ENCODE data around the gene LDAH. TPM values are rescaled to one million over a fixed set of nuclear protein-coding genes. Genes with fewer than 3 reads are reported as not detected.

The LDAH gene
- polyA plus RNA-seq, 1 donor from 2014 or later: 15.4 TPM

DNA sequence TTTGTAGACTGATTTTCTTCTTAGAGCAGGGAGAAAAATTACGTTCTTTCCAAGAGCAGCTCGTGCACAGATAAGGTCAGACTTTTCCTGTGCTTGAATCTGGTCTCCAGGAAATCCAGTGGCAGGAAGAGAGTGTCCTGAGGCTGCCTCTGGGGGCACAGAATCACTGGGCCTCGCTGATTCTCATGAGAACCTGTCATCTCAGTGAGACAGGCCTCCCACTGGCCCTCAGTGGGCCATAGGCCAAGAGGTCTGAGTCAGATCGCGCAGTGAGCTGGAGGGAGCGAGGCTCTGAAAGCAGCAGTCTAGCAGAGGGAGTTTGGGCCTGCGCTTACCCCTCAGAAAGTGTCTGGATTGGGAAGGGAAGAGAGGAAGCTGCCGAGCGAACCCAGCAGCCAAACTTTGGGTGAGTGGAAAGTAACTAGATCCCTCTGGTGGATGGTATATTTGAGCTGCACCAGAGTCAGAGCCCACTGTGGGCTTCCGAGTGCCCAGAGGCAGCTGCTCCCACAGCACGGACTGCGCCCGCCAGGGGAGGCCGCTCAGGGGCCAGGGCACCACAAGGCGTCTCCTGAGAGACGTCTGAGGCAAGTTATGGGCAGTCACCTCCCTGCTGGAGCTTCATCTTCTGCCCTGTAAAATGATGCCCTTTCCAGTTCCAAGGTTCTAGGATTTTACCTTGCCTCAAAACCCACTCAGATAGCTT is 147.8 kb downstream of the LDAH start:
- Mint-ChIP-seq H3K27ac (peak overlapping the region; percentile 32 to 97 (median 85)), H3K4me3 (peak overlapping the region in 3 of 4 donors; percentile 64 to 96 (median 67)), H3K27me3 (peaks cover 20% of the 10 kb centered on the region), H3K36me3 (peaks cover 1% of the 10 kb centered on the region), H3K4me1 (peaks cover 31 to 51% (median 44%) of the 10 kb centered on the region in 3 donors), H3K9me3 (no peaks in the 10 kb centered on the region)

DNA sequence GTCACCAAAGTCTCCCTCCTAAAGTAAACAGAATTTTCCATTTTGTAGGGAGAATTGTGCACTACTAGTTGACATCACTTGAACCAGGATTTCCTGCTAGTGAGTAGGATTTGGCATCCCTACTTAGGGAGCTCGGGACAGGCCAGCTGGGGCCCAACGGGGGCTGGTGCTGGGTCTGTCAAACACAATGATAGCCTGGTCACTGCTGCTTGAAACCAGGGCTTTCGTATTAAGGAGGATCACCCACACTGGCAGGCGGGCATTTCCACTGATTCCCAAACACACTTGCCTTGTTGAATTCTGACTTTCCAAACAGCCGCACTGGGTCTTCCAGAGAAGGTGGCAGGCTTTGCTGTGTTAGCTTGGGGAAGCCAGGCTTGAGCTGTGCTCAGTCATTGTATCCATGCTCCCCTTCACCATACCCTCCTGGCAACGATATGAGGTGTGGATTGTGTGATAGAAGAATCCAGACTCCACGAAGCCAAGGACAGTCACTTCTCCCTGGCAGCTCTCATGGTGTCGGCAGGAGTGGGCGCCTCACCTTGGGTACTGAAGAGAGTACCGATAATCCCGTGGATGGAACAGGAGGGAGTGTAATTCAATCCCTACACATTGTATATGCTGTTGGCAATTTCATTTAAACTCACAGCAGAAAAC is 148.5 kb downstream of the LDAH start:
- peaks cover 31 to 54% (median 45%) of the 10 kb centered on the region in 3 donors for H3K4me1 Mint-ChIP-seq
- H3K27me3 Mint-ChIP-seq: peaks cover 24% of the 10 kb centered on the region
- peak overlapping the region in 1 of 3 donors; percentile 32 for H3K27ac Mint-ChIP-seq
- H3K4me3 Mint-ChIP-seq: peak overlapping the region in 1 of 4 donors; percentile 91
- no peaks in the 10 kb centered on the region for H3K9me3 Mint-ChIP-seq
- peaks cover 1% of the 10 kb centered on the region for H3K36me3 Mint-ChIP-seq

DNA sequence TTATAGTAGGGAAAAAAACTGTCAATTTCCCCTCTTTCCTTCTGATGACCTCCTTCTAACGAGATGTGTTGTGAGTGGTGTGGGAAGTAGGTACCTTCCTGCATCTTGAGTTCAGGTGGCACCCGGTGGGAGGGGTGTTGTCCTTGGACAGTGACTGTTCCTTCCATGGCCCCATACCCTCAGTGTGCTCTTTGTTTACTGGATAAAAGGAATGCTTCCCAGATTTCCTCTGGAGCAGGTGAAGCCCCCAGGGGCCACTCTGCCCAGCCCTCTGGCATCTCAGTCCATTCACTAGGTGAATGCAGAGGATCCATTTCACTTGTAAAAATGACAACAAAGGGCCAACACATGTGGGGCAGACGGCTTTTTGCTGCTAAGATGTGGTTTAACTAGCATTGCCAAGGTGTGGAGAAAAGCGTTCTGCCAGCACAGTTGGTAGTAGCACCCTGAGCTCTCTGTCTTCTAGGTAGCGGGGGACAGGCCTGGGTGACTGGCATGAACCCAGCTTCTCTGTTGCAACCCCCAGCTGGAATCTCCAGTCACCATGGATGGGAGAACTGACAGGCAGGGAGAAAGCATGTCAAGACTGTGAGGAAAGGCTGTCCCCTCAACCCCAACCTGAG is 149.1 kb downstream of the LDAH start:
- H3K4me3 Mint-ChIP-seq: peak overlapping the region in 1 of 4 donors; percentile 83
- H3K9me3 Mint-ChIP-seq: no peaks in the 10 kb centered on the region
- peaks cover 1% of the 10 kb centered on the region for H3K36me3 Mint-ChIP-seq
- H3K27ac Mint-ChIP-seq: peak overlapping the region in 1 of 3 donors; percentile 16
- peaks cover 36 to 53% (median 42%) of the 10 kb centered on the region in 3 donors for H3K4me1 Mint-ChIP-seq
- peaks cover 30% of the 10 kb centered on the region for H3K27me3 Mint-ChIP-seq

DNA sequence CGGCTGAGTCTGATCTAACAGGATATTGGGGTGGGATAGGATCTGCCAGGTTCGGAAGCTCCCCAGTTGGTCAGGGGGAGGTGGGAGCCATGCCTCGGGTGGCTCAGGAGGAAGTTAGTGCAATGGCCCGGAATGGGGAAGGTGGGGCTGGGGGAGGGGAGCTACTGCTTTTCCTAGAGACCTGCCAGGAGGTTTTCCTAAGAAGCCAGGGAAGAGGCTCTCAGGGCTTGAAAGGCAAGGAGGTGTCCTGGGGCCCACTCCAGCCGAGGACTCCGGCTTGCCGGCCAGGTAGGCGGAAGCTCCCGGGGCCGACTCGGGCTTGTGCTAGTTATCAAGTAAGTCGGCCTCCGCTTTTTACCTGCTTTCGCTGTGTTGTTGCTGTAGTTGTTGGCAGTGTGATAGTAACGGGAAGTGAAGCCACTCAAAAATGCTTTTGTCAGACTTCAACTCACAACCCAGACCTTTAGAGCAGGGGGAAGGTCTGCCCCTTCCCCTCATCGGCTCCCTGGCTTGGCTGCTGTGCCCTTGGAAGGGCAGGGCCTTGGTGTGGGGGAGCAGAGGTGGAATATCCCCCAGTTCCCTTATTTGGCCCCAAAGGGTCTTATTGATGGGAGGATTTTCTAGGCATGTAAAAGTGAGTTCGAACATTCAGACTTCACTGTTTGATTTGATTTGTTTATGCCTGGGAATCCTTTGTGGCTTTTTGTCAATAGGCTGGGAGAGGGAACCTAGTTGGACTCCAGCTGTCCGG is 150.5 kb downstream of the LDAH start:
- H3K27me3 Mint-ChIP-seq: peaks cover 40% of the 10 kb centered on the region
- H3K36me3 Mint-ChIP-seq: peaks cover 1% of the 10 kb centered on the region
- peak overlapping the region; percentile 57 to 92 (median 88) for H3K27ac Mint-ChIP-seq
- no peaks in the 10 kb centered on the region for H3K9me3 Mint-ChIP-seq
- peak overlapping the region; percentile 69 to 88 (median 86) for H3K4me3 Mint-ChIP-seq
- peaks cover 38 to 52% (median 42%) of the 10 kb centered on the region in 3 donors for H3K4me1 Mint-ChIP-seq

DNA sequence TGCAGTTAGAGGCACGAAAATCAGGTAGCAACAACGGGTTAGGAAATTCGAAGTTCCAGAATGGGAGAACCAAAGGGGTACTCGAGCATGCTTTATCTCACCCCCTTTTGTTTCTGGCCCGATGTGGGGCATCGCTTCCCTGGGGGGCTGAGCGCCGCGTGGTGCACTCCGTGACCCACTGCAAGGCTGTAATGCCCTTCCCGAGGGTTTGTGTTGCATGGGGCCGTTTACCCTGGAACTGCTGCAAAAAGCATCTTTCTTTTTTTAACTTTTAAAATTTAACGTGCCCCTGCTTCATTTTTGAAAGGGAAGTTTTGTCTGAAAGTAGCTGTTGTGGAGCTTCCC is 151.2 kb downstream of the LDAH start:
- H3K4me1 Mint-ChIP-seq: peaks cover 31 to 47% (median 37%) of the 10 kb centered on the region in 3 donors
- no peaks in the 10 kb centered on the region for H3K9me3 Mint-ChIP-seq
- peak overlapping the region in 2 of 4 donors; percentile 12 to 86 for H3K4me3 Mint-ChIP-seq
- H3K27ac Mint-ChIP-seq: peak overlapping the region; percentile 57 to 92 (median 88)
- H3K27me3 Mint-ChIP-seq: peaks cover 40% of the 10 kb centered on the region
- H3K36me3 Mint-ChIP-seq: peaks cover 1% of the 10 kb centered on the region

DNA sequence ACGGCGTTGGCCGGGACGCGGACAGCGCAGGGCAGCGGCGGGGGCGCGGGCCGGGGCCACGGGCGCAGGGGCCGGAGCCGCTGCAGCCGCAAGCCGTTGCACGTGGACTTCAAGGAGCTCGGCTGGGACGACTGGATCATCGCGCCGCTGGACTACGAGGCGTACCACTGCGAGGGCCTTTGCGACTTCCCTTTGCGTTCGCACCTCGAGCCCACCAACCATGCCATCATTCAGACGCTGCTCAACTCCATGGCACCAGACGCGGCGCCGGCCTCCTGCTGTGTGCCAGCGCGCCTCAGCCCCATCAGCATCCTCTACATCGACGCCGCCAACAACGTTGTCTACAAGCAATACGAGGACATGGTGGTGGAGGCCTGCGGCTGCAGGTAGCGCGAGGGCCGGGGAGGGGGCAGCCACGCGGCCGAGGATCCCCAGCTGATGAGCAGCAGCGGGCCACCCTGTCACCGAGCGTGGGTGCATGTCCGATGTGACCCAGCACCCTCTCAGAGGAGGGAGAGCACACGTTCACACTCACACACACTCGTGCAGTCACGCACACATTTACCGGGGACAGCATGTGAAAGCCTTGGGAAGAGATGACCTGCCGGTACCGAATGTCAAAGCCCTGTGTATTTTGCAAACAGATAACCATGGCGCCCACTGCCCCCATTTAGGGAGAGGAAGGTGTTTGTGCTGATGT is 151.7 kb downstream of the LDAH start:
- peak overlapping the region in 3 of 4 donors; percentile 1 to 55 (median 45) for H3K4me3 Mint-ChIP-seq
- H3K36me3 Mint-ChIP-seq: peaks cover 1% of the 10 kb centered on the region
- H3K4me1 Mint-ChIP-seq: peaks cover 28 to 43% (median 34%) of the 10 kb centered on the region in 3 donors
- H3K9me3 Mint-ChIP-seq: no peaks in the 10 kb centered on the region
- H3K27me3 Mint-ChIP-seq: peaks cover 43% of the 10 kb centered on the region
- H3K27ac Mint-ChIP-seq: peak overlapping the region in 2 of 3 donors; percentile 53 to 92

DNA sequence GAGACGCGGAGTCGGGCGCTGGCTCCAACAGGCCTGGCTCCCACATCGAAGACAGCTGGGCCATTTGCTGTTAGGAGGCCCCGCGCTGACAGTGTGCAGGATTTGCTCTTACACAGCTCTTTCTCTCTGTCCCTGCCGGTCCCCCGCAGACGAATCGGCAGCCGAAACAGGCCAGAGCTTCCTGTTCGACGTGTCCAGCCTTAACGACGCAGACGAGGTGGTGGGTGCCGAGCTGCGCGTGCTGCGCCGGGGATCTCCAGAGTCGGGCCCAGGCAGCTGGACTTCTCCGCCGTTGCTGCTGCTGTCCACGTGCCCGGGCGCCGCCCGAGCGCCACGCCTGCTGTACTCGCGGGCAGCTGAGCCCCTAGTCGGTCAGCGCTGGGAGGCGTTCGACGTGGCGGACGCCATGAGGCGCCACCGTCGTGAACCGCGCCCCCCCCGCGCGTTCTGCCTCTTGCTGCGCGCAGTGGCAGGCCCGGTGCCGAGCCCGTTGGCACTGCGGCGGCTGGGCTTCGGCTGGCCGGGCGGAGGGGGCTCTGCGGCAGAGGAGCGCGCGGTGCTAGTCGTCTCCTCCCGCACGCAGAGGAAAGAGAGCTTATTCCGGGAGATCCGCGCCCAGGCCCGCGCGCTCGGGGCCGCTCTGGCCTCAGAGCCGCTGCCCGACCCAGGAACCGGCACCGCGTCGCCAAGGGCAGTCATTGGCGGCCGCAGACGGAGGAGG is 152.4 kb downstream of the LDAH start:
- no peak overlapping the region for H3K27ac Mint-ChIP-seq

DNA sequence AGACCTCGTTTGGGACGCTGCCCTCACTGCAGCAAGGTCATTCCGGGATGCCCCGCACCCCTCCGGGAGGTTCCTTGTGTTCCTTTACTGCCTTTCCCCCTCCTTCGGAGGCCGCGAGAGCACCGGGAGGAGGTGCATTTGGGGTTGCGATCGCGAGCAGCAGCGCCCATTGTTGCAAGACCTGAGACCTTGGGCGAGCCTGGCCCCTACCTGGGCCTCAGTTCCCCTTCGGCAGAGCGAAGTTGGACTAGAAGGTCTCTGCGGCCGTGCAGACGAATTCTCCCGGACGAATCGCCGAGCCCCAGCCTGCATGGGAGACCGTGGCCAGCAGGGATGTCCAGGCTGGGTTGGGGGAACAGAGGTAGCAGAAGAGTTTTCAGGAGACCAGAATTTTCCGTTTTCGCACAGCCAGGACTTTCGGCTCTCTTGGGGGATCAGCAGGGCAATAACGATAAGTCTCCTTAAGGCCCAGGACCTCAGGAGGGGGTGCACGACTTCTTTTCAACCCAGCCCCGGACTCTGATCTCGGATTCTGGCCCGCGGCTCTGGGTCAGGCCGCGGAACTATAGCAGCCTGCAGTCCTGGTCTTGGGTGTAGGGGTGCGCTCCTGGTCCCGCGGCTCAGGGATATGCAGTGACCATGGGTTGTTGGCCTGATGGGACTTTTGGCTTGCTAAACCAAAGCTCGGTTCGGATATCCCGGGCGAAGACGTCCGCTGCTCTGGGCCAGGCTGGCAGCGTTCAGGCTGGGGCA is 153.2 kb downstream of the LDAH start:
- peaks cover 50% of the 10 kb centered on the region for H3K27me3 Mint-ChIP-seq

More for the DNA sequence above, 152.4 kb downstream of the LDAH start:
- Mint-ChIP-seq H3K36me3 (peaks cover 1% of the 10 kb centered on the region), H3K27me3 (peaks cover 48% of the 10 kb centered on the region), H3K4me3 (peak overlapping the region in 2 of 4 donors; percentile 12 to 81), H3K4me1 (peaks cover 25 to 38% (median 27%) of the 10 kb centered on the region in 3 donors), H3K9me3 (no peaks in the 10 kb centered on the region)

DNA sequence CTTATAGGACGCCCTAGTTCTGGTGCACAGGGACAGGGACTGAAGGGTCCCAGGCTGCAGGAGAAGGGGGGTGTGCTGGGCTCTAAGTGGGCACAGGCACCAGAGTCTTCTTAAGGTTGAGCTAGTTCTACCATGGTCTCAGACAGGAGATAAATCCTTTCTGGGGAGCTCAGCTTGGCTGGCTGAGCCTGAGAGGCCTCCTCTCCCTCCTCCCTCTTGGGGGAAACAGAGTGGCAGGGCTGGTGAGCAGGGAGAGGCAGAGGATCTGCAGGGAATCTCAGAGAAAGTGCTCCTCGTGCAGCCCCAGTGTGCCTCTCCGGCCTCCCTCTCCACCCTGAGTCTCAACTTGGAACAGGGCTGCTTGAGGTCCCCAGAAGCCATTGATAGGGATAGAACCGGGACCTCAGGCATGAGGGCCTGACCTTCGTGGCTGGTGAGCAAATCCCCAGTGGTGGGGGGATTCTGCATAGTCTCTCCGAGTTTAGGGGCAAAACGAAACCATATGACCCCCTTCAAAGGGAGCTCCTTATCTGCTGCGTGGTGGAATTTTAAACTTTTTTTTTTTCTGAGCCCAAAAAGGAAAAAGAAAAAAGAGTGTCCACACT is 153.9 kb downstream of the LDAH start:
- Mint-ChIP-seq H3K27me3 (peaks cover 48% of the 10 kb centered on the region), H3K4me1 (peaks cover 20 to 34% (median 29%) of the 10 kb centered on the region in 3 donors), H3K27ac (peak overlapping the region; percentile 16 to 88 (median 28))

More for the DNA sequence above, 153.2 kb downstream of the LDAH start:
- Mint-ChIP-seq H3K27ac (peak overlapping the region in 2 of 3 donors; percentile 28 to 71), H3K36me3 (peaks cover 1% of the 10 kb centered on the region), H3K9me3 (no peaks in the 10 kb centered on the region), H3K4me3 (peak overlapping the region; percentile 12 to 90 (median 69)), H3K4me1 (peaks cover 20 to 34% (median 25%) of the 10 kb centered on the region in 3 donors)

DNA sequence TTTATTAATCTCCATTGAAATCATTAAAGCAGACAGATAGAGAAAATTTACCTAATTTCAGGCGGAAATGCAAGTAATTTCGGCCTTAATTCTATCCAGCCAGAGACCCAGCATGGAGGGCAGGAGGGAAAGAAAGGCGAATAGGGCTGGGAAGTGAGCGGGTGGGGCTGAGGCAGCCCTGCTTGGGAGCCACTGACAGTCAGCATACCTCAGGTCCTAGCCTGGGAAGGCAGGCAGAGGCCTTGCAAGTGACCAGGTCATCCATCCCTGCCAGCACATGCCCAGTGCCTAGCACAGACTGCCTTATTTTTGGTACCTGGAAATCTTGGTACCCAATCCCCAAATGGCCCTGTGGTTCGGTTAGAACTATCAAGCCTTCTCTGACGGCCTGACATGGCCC is 154.4 kb downstream of the LDAH start:
- Mint-ChIP-seq H3K9me3 (no peaks in the 10 kb centered on the region), H3K36me3 (peaks cover 1% of the 10 kb centered on the region), H3K4me3 (peak overlapping the region; percentile 81 to 91 (median 86)), H3K27me3 (peaks cover 46% of the 10 kb centered on the region), H3K4me1 (peaks cover 24 to 35% (median 29%) of the 10 kb centered on the region in 3 donors), H3K27ac (peak overlapping the region in 2 of 3 donors; percentile 67 to 88)

More for the DNA sequence above, 153.9 kb downstream of the LDAH start:
- Mint-ChIP-seq H3K9me3 (no peaks in the 10 kb centered on the region), H3K36me3 (peaks cover 1% of the 10 kb centered on the region), H3K4me3 (peak overlapping the region; percentile 16 to 90 (median 83))

DNA sequence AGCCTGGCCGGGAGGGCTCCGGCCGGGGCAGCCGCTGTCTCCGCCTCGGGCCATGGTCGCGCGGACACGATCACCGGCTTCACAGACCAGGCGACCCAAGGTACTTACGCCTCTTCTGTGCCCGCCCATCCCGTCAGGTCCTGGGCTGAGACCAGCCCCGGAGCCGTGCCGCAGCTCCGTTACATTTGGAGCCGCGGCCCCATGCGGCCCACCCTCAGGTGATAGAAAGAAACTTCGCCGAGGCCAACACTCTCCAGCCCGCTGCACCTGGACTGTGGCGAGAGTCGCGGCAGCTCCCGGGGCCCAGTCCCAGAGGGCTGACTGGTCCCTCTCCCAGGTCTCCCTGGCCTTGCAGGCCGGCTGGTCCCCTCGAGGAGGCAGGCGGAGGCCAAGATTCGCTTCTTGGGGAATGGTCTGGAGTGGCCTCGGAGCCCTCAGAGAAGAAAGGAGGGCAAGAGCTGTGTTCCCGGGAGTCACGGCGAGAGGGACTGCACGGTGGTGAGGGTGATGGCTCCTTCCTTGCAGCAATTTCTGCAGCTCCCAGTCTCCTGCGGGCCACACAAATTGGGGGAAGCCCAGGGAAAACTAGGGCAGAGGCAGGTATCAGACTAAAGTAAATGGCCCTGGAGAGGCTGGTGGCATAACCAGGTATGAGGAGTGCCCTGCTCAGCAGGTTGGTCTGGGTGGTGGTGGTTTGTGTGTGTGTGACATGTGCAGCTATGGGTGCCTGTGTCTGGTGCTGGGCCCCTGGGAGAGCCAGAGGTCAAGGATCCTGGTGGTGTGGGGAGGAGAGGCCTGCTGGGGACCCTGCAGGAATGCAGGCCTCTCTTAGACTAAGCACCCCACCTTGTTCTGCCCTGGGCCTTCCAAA is 155.1 kb downstream of the LDAH start:
- Mint-ChIP-seq H3K4me1 (peaks cover 26 to 34% (median 27%) of the 10 kb centered on the region in 3 donors), H3K4me3 (peak overlapping the region; percentile 81 to 91 (median 86)), H3K27me3 (peaks cover 46% of the 10 kb centered on the region), H3K36me3 (peaks cover 1% of the 10 kb centered on the region), H3K9me3 (no peaks in the 10 kb centered on the region), H3K27ac (peak overlapping the region in 2 of 3 donors; percentile 23 to 67)

DNA sequence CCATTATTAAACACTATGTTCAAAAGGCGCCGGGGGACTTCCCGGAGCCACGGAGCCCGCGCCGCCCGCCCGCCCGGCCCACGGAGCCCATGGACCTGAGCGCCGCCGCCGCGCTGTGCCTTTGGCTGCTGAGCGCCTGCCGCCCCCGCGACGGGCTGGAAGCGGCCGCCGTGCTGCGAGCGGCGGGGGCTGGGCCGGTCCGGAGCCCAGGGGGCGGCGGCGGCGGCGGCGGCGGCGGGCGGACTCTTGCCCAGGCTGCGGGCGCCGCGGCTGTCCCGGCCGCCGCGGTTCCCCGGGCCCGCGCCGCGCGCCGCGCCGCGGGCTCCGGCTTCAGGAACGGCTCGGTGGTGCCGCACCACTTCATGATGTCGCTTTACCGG is 155.8 kb downstream of the LDAH start:
- H3K9me3 Mint-ChIP-seq: no peaks in the 10 kb centered on the region
- no peak overlapping the region for H3K27ac Mint-ChIP-seq
- peaks cover 43% of the 10 kb centered on the region for H3K27me3 Mint-ChIP-seq
- H3K4me1 Mint-ChIP-seq: peaks cover 21 to 34% (median 26%) of the 10 kb centered on the region in 3 donors
- H3K4me3 Mint-ChIP-seq: peak overlapping the region; percentile 83 to 99 (median 88)
- peaks cover 1% of the 10 kb centered on the region for H3K36me3 Mint-ChIP-seq
